ENCODE data around the gene KLHDC8A.
"Not testable (repeated sequence)": the region's sequence is repeated elsewhere in the genome, so short reads cannot be mapped to it uniquely, and the experiment has no call there.

KLHDC8A gene, protein sequence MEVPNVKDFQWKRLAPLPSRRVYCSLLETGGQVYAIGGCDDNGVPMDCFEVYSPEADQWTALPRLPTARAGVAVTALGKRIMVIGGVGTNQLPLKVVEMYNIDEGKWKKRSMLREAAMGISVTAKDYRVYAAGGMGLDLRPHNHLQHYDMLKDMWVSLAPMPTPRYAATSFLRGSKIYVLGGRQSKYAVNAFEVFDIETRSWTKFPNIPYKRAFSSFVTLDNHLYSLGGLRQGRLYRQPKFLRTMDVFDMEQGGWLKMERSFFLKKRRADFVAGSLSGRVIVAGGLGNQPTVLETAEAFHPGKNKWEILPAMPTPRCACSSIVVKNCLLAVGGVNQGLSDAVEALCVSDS

DNA sequence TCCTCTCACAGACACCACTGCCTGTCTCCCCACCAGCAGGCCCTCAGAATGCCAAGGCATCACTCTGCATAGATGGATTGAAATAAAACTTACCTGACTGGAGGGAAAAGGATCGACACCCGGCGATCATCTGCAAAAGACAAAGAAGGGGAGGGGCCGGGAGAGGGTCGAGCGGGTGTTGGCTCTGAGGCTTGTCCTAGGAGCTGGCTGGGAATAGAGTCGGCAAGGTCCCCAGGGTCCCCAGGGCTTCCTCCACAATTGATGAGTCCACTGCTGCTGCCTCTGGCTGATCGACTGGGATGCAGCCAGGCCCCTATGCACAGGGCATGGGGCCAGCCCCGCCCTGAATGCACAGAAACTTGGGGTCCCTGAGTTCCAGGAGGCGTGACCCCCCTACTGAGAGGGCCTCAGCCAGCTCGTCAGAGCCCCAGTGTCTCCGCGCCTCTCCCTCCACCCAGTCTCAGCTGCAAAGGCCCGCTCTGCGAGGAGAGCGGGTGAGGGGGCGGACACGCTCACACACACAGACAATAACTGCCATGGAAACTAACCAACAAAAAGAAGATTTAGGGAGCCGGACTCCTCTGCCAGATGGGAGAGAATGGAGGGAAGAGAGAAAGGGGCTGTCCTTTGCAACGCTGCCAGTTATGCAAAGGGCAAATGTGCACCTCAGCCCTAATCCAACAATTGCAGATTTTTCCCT is at the start of gene KLHDC8A:
KLHDC8A (minus strand) TSS at position 483 of the 700 bp plus-strand sequence. CDS start 13,318 bp downstream, outside the sequence.
- peak; percentile 21 for DNase-seq

DNA sequence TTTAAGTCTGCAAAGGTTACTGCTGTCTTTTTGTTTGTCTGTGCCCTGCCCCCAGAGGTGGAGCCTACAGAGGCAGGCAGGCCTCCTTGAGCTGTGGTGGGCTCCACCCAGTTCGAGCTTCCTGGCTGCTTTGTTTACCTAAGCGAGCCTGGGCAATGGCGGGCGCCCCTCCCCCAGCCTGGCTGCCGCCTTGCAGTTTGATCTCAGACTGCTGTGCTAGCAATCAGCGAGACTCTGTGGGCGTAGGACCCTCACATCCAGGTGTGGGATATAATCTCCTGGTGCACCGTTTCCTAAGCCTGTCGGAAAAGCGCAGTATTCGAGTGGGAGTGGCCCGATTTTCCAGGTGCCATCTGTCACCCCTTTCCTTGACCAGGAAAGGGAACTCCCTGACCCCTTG is 49.5 kb upstream of the KLHDC8A start:
- DNase-seq = not testable (repeated sequence)

DNA sequence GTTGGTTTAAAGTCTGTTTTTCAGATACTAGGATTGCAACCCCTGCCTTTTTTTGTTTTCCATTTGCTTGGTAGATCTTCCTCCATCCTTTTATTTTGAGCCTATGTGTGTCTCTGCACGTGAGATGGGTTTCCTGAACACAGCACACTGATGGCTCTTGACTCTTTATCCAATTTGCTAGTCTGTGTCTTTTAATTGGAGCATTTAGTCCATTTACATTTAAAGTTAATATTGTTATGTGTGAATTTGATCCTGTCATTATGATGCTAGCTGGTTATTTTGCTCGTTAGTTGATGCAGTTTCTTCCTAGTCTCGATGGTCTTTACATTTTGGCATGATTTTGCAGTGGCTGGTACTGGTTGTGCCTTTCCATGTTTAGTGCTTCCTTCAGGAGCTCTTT is 47.8 kb upstream of the KLHDC8A start:
- DNase-seq = not testable (repeated sequence)

DNA sequence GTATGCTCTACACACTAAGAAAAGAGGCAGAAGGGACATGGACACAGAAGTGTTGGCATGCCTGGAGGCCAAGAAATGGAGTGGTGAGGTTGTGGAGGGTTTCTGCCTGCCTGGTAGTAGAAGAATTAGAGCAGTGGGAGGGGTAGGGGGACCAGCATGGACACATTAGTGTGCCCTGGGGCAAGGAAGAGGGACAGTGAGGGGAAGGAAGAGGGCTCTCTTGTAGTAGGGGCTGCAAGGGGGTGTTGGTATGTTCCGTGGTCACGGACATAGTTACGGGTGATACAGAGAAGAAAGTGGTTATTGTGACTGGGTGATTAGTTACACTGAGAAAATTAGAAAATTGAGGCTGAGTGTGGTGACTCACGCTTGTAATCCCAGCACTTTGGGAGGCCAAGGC is 41.9 kb upstream of the KLHDC8A start:
- no peak for DNase-seq

DNA sequence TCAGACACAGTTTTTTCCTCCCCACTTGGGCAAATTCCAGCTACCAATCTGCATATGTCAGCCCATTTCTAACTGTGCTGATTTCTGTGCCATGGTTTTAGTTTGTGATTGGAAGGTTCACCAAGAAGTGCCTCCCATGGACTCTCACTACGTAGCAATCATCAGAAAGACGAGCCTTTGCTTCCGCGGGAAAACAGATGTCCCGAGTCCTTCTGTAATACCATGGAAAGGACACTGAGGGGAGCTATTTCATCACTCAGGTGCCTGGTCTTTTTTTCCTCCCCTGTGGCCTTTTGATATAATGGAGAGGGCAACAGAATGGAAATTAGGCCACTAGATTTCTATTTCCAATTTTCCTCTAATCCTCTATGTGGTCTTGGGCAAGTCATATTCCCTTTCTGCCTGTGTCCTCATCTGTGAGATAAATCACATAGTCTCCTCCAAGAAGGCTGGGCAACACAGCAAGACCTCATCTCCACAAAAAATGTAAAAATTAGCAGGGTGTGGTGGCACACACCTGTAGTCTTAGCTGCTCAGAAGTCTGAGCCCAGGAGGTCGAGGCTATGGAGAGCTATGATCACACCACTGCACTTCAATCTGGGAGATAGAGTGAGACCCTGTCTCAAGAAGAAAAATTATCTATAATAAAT is 40.4 kb upstream of the KLHDC8A start:
- DNase-seq = peak; percentile 42

DNA sequence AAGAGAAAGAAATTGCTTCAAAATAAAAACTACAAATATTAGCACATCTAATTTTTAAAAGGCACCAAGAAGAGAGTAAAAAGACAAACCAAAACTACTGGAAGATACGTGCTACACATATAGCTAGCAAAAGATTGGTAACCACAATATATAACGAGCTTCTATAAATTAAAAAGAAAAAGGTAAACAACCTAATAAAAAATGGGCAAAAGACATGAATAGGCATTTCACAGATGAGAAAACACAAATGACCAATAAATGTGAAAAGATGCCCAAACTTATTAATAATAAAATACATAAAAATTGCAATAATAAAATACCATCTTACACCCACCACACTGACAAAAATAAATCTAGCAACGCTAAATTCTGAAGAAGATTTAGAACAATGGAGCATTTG is 38.9 kb upstream of the KLHDC8A start:
- DNase-seq = no peak

DNA sequence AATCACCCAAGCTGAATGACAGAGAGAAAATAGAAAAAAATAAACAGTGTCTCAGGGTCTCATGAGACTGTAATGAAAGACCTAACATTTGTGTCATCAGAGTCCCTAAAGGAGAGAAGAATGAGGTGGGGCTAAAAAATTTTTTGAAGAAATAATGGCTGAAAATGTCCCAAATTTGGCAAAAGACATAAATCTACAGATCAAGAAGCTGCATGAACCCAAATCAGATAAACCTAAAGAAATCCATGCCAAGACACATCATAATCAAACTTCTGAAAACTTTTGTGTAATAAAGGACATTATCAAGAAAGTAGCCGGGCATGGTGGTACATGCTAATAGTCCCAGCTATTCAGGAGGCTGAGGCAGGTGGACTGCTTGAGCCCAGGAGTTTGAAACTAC is 35.9 kb upstream of the KLHDC8A start:
- no peak for DNase-seq

DNA sequence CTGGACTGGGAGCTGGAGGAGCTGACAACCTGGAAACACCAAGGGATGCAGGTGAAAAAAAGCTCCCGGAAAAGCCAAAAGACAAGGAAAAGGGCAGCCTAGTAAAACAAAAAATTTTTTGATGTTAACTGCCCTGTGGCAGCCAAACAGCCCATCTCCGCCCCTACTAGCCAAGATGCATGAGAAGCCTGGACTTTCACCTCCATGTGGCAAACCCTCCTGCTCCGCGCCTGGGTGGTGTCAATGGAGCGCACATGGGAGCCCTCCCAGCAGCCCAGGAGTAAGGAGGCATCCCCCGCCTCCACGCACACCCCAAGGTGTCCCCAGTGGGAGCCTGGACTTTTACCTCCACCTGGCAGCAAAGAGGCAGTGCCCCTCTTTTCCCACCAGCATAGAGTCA is 34.7 kb upstream of the KLHDC8A start:
- DNase-seq = no peak

DNA sequence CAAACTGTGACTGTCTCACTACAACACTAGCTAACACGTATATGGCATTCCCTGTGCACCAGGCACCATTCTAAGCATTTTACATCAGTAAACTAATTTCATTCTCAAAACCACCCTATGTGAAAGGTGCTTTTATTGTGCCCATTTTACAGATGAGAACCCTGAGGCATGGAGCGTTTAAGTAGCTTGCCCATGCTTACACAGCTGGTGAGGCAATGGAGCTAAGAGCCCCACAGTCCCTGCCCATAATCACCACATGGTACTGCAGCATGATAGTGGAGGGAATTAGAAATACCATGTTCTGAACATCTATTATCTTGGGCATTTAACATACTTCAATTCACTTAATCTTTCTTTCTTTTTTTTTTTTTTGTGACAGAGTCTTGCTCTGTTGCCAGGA is 31.1 kb upstream of the KLHDC8A start:
- no peak for DNase-seq

DNA sequence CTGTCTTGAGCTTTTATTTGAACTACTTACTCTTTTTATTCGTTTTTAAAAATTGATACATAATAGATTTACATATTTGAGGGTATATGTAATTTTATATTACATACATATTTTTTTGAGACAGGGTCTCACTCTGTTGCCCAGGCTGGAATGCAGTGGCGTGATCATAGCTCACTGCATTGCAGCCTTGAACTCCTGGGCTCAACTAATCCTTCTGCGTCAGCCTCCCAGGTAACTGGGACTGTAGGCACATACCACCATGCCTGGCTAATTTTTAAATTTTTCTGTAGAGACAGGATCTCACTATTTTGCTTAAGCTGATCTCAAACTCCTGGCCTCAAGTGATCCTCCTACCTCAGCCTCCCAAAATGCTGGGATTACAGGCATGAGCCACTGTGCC is 26.3 kb upstream of the KLHDC8A start:
- DNase-seq = not testable (repeated sequence)

DNA sequence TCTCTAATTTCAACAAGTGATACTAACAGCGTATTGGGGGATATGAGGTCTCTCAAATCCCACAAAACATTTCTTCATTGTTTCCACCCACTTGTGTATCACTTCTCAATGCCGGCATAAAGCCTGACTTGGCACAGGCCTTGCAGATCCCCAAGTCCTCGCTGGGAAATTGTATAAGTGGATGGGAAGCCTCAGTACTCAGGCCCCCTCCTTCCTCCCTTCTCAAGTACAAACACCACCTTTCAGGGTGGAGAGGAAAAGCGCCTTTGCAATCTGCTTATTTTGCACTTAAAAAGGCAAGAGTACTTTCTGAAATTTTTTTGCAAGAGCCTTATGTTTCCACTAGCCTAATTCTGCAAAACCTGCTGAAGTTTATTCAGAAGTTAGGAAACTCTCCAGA is 25.8 kb upstream of the KLHDC8A start:
- no peak for DNase-seq

DNA sequence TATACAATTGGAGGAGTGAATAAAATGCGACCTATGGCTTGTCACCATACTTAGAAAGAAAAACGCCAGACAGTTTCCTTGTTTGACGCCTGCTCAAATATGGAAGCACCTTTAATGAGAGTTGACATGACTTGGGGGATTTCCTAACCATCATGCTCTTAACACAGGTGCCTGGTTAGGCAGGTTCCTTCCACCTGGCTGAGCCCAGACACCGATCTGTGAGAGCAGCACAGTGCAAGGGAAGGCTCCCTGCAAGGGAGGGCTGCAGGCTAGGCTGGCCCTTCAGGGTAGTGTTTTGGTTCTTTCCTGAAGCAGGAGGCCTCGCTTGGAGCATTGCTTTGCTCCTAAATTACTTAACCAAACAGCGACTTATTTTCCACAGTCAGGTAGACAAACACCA is 24.6 kb upstream of the KLHDC8A start:
- DNase-seq = no peak

DNA sequence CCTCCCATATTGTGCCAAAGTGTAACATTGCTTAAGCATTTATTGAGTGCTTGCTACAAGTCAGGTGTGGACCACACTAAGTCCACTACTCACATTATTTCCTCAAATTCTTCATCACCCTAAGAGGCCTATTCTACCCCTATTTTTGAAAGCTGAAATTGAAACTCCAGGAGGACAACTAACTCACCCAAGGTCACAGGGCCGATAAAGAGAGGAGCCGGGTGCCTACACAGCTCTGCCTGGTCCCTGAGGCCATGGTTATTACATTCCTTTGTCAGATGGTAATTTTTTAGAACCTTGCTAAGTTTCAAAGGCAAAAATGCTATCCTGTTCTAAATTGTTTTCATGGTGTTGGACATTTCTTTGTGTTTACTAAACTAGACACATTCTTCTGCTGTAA is 24.2 kb upstream of the KLHDC8A start:
- DNase-seq = no peak

DNA sequence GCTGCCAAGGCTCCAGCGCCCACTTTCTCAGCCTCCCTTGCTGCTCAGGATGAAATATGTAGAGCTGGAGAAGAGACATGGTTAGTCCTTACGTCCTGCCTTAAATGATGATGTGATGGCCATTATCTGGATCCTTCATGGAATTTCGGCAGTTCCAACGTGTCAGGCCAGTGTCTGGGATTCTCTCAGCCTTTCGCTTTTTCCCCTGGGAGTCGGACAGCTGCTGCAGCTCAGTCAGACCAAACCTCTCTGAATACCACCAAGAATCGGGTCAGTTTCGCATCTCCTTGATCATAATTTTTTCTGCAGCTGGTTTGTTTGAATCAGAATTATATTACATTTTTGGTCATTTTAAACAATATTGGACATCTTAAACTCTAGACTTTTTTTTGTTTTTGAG is 22.3 kb upstream of the KLHDC8A start:
- DNase-seq = no peak

DNA sequence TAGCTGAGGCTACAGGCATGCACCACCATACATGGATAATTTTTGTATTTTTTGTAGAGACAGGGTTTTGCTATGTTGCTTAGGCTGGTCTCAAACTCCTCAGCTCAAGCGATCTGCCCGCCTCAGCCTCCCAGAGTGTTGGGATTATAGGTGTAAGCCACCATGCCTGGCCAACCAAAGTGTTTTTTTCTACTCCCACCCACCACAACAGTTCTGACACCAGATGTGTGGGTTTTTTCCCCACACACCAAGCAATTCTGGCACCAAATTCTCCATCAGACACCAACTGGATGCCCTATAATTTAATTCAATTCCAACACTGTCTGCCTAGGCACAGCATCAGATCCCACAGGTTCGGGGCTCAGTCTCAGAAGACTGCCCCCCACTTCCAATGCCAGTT is 20.6 kb upstream of the KLHDC8A start:
- DNase-seq = no peak

DNA sequence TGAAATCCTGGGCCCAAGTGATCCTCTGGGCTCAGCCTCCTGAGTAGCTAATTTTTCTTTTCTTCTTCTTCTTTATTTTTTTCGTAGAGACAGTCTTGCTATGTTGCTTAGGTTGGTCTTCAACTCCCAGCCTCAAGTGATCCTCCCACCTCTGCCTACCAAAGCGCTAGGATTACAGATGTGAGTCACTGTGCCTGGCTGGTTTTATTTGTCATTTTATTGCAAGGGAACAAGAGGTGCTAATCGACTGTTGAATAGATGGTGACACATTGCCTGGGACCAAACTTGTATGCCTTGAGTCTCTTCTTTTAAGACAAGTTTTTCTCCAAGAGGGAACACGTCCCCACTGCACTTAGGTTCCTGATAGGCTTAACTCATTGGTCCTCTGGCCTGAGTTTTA is 20.0 kb upstream of the KLHDC8A start:
- peak; percentile 26 for DNase-seq

DNA sequence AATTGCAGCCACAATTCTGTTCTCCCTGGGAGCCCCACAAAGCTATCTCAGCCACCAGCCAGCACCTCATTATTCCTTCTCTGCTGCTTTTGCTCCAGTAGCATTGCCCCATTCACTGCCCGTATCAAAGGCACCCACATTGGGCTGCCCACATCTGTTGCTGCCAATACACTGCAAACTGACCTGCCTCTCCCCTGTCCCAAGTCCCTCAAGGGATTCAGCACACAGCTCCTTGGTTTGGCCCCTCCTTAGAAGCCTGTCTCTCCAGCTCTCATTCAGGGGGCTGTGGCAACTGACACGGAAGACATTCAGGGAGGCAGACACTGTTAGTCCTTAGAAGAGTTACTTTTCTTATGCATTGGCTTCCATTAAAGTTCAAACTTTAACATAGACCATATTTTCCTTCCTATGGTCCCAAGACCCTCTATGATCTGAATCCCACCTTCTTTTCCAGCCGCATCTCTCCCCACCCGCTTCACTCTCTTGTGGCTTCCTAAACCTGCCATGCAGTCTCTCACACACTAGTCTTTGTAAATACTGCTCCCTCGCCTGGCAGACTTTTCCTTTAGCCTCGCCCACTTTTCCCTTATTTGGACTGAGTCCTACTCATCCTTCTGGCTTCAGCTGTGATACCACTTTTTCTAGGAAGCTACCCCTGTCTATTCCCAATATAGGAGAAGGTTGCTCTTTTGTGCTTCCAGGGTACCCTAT is 19.3 kb upstream of the KLHDC8A start:
- DNase-seq = peak; percentile 62

DNA sequence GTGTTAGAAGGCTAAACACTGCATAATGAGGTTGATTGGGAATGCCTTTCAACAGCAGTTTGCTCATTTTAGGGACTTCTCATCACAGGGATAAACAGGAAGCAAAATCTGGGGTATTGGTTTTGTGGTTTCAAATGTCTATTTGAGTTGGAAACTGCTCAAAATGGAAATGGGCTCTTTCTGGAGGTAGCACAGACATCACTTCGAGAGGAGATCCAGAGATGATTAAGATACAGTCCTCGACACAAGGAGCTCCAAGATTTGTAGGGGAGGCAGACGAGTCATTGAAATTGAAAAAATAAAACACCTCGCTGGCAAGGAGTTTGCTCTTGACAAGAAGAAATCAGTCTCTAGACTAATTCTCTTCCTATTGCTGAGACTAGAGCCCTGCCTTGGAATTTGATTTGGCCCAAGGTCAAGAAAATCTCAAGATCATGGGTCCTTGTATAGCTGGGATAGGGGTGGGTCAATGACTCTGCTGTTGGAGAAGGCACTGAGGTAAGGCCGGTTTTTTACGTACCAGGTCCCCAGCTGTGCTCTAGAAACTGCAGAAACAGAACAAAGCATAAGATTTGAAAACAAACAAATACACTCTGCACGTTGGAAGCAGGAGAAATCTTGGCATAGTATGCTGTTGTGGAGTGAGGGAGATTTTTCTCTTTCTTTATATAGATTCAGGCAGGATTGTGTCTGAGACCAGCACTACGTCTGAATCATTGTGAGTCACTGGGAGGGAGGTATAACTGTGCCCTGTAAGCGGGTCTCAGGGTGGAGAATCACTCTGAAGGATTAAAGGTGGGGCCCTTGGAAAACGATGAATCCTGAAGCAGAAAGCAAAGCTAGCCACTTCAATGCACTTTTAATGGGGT is 17.7 kb upstream of the KLHDC8A start:
- DNase-seq = peak; percentile 80

DNA sequence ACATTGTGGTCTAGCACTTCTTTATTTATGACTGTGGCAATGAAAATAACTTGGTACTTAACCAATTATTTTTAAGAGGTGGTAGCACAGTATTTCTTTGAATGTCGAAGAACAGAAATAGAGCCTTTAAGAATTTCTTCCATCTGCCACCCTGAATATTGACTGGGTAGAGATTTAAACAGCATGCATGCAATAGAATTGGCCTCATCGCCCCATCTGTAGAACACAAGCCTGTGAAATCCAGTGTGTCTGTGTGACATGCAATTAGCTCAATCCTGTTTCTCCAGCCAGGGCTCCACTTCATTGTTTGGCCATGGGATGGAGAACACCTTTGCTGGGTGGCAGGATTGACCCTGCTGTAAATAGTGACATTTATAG is 17.1 kb upstream of the KLHDC8A start:
- DNase-seq = no peak

DNA sequence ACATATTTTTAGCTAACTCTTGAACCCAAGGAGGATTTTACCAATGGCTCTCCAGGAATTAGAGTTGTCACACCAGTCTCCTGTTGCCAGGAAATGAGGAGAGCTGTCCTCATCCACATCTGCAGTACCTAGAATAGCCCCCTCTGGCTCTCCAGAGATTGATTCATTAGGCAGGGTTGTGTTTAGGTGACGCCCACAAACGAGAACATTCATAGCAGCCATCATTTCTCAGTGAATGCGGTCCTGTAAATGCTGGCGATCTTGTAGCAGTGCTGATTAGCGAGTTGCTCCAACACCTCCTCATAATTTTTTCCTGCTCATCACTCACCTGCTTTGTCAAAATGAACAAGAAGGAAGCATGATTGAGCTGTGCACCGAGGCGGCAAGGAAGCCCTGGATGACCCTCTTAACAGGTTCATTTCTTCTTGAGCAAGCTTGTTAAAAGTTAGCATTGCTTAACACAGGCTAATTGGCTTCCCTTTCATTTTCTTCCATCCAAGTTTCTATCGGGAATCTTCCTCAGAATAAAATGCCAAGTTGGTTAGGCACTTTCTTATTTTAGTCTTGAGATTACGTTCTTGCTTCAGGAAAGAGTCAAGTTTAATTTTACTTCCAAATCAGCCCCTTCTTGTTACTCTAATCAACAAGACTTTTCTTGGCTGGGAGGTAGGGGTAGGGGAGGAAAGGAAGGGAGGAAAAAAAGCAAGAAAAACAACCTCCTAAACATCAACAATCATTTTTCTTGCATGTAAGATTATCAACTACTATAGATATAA is 16.5 kb upstream of the KLHDC8A start:
- DNase-seq = peak; percentile 9

DNA sequence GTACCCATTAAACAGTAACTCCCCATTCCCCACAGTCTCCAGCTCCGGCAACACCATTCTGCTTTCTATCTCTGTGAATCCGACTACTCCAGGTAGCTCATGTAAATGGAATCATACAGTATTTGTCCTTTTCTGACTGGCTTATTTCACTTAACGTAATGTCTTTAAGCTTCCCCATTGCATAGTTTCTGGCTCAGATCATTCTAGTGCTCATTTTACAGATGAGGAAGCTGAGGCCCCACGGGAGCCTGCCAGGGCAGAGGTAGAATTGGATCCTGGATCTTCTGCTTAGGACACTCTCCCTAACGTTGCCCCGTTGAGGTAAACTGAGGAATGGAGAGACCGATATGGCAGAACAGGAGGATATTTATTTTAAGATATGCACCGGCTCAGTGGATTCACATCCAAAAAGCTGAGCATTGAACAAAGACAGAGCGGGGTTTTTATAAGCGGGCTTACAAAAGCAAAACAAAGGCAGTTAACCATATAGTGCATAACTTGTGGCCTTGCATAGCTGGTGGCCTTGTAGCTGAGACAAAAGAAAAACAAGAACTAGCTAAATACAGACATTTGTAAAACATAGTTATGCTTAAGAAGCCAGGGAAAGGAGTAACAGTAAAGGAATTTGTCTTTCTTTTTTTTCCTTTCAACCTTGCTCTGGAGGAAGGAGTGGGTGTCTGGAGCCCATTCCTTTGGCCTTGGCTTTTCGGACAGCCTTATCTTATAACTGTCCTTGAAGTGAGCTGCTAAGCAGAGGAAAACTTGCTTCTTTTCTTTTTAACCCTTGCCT is 15.3 kb upstream of the KLHDC8A start:
- peak; percentile 58 for DNase-seq

Measured in fibroblast of skin of right quadriceps (primary cell).